GM21360 (cell line): ENCODE measurements around the gene CEP83.

Experiments used
- ATAC-seq: cut with Tn5 transposase; IDR thresholded peaks from one replicate; pipeline ENCODE4 v1.9.1; 2021; ENCODE audit warnings: mild to moderate bottlenecking, moderate library complexity; ENCODE audit not compliant: unreplicated experiment

The CEP83 gene

GRCh38 chr12:94271351-94271750 is 188.3 kb downstream of the CEP83 start:
- no peak for ATAC-seq

- ATAC-seq = peak; percentile 49
Measured at GRCh38 chr12:94269316-94269999, 190.2 kb downstream of the CEP83 start.

- ATAC-seq = no peak
Measured at GRCh38 chr12:94267921-94268471, 191.7 kb downstream of the CEP83 start.

GRCh38 chr12:94267537-94267872 is 192.2 kb downstream of the CEP83 start:
- ATAC-seq = no peak

GRCh38 chr12:94266796-94267536 is 192.7 kb downstream of the CEP83 start:
- ATAC-seq = no peak

GRCh38 chr12:94265966-94266745 is 193.5 kb downstream of the CEP83 start:
- ATAC-seq = no peak

GRCh38 chr12:94265539-94265938 is 194.1 kb downstream of the CEP83 start:
- no peak for ATAC-seq

GRCh38 chr12:94264736-94265485 is 194.8 kb downstream of the CEP83 start:
- ATAC-seq = no peak

- no peak for ATAC-seq
Measured at GRCh38 chr12:94263905-94264561, 195.6 kb downstream of the CEP83 start.

GRCh38 chr12:94263011-94263811 is 196.5 kb downstream of the CEP83 start:
- peak; percentile 27 for ATAC-seq

GRCh38 chr12:94262228-94263010 is 197.2 kb downstream of the CEP83 start:
- ATAC-seq = peak; percentile 48

- ATAC-seq = no peak
Measured at GRCh38 chr12:94261786-94262185, 197.9 kb downstream of the CEP83 start.

GRCh38 chr12:94261119-94261518 is 198.5 kb downstream of the CEP83 start:
- ATAC-seq = no peak

GRCh38 chr12:94260717-94261116 is 198.9 kb downstream of the CEP83 start:
- no peak for ATAC-seq

GRCh38 chr12:94260017-94260416 is 199.7 kb downstream of the CEP83 start:
- no peak for ATAC-seq

GRCh38 chr12:94258593-94258992 is 201.1 kb downstream of the CEP83 start:
- ATAC-seq = peak; percentile 41
